HG02885 (cell line): ENCODE measurements around the gene PGBD5.

Source experiments
- ATAC-seq: cut with Tn5 transposase; IDR thresholded peaks from one replicate; pipeline ENCODE4 v1.9.1; 2021; ENCODE audit warnings: mild to moderate bottlenecking; ENCODE audit not compliant: unreplicated experiment, poor library complexity

Gene PGBD5

DNA sequence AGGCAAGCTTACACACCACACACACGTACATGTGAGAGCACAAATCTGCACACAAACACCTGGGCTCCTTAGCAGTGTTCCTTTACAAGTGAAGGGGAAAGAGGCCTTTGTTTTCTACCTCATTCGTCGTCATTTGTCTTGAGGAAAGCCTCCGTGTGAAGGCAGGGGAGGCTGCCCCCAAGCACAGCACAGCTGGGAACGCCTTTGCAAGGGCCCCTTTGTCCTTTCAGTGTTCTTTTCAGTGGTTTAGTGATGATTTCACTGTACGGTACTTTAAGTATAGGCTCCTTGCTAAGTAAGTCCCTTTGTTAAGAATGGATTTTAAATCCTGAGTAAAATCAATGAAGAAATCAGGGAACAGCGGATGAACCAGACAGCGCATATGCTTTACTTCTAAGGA, 94.1 kb downstream of the PGBD5 start:
- no peak for ATAC-seq

DNA sequence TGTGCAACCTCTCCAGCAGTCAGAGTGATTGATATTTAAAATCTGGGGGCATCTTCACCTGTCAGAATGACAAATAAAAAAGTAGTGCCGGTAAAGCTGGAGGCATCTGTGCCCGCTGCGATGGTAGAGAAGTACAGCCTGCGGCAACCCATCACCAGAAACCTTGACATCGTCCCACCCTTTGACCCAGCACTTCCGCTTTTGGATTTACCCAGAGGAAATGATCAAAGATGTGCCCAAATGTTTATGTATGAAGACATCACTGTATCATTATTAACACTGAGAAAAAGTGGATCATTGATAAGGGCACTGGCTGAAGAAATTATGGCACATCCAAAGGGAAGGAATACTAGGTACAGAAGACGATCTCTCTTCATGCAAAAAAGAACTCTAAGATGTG, 96.0 kb downstream of the PGBD5 start:
- ATAC-seq: no peak

DNA sequence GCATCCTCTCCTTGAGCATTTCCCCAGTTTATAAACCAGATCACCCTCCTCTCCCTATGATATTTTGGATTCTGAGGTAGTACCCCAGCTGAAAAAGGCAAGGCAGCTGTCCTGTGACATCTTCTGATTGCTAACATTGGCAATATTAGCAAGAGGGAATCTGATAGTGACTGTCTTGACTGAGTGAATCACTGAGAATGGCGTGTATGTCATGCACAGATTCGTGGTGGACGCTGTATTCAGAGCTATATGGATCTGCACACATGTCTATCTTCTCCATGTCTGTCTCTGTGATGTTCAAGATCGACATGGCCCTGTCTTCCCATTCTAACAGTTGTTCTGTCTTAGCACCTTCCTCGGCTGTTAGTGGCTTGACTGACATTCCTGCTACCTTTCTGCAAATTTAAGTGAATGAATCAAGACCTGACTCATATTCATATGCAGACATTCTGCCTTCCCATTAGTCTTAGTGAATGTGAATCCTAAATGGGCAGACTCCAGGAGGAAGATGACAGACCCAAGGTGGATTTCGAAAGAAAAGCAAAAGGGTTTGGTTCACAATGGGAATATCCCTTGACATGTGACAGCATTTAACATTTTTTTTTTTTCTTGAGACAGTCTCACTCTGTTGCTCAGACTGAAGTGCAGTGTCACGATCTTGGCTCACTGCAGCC, 97.7 kb downstream of the PGBD5 start:
- ATAC-seq: no peak

DNA sequence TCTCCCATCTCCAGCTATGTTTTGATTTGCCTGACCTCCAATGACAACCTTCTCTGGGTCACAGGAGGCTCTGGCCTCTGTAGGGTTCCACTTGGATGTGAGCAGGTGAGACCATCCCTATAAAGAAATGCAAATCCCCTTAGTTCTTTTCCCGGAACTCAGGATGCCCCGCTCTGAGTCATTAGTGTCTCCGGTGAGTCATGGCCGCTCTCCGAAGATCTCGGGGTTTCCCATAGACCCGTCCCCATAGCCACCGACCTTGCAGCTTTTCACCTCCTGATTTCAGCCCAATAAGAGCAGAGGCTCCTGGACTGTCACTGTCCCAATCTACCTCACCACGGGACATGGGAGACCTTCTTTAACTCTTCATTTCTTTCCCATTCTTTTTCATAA, 98.2 kb downstream of the PGBD5 start:
- ATAC-seq: no peak

DNA sequence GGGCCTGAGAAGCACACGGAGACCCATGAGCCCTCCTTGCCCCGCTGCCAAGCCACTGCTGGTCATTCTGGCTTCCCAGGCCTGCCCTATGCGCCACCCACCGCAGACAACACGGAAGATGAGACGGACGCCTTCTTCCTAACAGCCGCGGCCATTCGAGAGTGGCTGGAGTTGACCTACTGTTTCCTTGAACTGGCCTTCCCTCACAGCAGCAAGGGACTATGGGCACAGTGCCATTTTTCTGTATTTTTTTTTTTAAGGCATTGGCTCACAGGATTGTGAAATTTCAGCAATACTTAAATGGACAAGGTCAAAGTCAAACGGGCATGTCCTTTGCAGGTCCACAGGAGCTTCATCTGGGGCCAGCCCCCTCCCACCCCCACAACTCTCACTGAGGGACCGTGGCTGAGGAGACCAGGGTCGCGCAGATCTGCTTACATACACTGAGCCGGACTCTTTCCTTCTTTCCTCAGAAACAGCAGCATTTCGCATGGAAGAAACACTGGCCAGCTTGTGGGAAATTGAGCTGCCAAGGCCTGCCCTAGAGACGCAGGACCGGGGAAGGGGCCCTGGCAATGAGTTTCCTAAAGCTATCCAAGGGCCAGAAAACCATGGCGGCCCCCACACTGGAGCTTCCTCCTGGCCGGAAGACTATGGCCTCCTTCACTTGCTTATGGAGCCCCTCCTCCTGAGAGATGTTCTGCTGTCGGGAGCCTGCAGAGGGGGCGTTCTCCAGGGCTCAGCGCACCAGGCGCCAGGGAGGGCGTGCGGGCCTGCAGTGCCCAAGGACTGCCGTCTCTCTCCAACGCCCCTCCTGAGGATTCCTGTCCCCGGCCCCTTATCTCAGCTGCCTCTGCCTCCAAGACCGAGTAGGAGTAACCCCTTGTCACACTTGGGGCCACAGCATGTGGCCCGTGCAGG, 98.9 kb downstream of the PGBD5 start:
- ATAC-seq: no peak

DNA sequence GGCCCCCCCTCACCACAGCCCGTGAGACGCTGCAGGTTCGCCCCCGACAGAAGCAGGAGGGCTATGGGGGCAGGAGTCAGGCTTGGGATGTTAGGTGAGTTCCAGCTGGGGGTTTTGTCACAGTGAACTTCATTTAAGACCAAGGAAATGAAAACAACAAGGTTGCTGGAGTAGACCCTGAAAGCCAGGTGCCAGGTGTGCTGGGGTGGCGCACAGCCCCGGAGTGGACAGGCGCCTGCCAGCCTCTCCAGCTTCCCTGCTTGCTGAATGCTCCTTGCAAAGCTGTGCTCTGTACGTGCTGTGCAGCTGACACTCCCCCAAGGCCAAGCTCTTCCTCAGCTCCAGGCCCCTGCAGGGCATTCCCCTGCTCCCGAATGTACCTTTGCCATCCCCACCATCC, 102.4 kb downstream of the PGBD5 start:
- ATAC-seq: no peak

DNA sequence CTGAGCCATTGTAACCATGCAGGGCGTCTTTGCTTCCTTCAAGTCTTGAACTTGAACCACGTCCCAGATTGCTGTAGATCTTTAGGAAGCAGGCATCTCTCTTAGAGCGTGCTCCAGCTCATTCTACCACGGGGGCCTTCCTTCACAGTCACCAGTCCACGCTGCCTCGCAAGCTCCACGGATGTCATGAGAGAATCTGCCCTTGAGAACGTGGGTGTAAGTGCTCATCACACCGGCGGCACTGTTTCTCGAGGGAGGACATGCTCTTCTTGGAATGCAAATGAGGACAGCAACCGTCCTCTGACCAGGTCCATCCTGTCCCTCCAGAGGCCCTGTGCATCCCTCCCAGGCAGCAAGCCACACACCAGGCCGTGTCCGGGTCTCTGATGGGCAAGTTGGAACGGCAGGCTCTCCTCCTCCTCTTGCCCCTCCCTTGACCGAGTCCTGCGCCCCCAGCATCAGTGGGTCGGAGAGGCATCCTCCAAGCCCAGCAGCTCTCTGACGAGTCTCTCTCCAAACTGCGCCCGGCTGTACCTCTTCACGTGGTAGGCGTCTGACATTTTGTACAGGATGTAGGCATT, 103.1 kb downstream of the PGBD5 start:
- ATAC-seq: no peak

DNA sequence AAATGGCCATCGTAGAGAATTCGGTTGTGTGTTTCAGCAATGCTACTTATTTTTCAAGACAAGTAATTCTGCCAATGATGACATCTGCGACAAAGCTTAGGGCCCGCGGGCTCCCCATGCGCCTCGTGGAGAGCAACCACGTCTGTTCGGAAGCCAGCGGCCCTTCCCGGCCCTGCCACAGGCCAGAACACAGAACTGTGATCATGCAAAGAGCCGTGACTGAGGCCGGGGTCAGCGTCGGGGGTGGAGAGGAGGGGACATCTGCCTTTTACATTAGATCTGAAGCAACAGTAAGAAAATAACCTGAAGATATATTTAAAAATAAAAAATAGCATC, 103.7 kb downstream of the PGBD5 start:
- no peak for ATAC-seq

DNA sequence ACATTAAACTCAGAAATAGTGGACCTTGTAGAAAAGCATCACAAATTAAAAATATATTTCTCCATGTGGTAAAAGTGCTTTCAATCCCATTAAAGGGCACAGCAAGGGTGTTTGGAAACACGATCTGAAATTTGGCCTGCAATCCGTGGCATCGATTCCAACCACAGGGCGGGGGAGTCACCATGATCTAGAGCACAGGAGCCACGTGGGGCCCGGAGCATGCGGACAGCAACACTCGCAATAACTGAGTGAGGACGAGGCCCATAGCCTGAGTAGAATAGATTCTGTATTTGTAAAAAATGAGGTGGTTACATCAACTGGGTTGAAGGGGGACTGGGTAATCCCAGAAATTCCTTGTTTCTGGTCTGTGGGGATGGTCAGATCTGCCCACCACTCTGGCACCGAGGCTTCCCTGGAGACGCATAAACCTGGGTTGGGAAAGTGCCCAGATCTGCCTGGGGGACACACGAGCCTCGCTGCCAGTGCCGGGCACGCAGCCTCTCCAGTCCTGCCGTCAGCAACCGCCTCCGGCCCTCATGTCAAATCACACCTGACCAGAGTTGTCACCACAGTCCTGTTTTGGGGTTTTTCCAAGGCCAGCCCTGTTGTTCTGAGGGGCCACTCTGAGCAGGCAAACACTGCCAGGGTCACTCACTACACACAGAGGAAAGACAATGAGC, 104.3 kb downstream of the PGBD5 start:
- ATAC-seq: no peak

DNA sequence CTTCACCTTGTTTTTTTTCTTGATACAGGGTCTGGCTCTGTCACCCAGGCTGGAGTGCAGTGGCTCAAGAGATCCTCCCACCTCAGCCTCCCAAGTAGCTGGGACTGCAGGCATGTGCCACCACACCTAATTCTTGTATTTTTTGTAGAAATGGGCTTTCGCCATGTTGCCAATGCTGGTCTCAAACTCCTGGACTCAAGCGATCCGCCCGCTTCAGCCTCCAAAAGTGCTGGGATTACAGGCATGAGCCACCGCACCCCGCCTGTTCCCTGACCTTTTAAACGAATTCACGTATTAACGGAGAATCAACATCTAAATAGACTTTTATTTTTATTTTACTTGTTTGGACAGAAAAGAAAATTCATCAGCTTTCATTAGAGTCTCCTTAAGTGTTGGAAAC, 104.8 kb downstream of the PGBD5 start:
- ATAC-seq: no peak

DNA sequence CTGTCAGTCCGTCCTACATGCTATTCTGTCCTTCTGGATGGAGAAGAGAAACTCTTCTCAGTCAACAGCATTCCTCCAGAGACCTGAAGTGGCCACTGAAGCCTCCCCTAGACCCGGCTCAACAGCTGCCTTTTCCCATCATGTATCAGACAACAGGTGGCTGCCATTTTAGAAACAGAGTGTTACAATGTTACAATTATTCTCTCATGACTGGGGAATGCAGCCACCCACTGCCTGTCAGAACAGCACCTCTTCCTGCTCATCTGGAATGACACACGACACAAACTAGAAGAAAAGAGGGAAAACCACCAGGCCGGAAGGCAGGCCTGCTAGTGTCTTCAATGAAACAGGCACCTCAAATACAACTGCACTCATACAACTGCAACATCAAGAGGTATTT, 105.3 kb downstream of the PGBD5 start:
- no peak for ATAC-seq

DNA sequence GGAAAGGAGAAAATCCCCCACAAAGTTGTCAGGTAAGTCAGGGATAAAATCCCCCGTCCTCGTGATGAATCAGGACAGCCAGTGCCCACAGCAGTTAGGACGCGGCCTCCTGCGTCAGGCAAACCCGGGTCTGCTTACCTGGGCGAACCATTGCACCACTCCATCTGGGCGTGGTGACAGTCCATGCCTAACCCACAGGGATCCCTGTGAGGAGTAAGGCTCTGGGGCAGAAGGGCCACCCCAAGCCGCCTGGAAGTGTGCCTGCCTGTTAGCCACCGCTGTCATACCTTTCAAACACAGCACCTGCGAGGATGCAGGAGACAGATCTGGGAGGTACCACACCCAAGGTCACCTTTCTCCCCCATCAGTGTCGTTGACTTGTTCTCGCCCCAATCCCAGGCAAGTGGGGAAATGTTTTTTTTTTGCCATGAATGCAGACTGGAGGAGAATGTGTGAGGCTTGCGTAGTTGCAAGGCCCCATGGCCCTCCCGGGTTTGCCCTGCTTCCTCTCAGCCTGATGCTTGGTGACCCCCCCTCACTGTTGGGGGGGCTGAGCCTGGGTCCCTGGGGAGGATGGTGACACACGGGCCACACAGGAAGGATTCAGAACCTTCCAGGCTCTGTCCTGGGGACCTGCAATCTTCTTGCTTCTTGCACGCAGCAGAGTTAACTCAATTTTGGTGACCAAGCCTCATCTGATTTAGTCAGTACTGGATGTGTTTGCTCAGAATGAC, 107.0 kb downstream of the PGBD5 start:
- no peak for ATAC-seq

DNA sequence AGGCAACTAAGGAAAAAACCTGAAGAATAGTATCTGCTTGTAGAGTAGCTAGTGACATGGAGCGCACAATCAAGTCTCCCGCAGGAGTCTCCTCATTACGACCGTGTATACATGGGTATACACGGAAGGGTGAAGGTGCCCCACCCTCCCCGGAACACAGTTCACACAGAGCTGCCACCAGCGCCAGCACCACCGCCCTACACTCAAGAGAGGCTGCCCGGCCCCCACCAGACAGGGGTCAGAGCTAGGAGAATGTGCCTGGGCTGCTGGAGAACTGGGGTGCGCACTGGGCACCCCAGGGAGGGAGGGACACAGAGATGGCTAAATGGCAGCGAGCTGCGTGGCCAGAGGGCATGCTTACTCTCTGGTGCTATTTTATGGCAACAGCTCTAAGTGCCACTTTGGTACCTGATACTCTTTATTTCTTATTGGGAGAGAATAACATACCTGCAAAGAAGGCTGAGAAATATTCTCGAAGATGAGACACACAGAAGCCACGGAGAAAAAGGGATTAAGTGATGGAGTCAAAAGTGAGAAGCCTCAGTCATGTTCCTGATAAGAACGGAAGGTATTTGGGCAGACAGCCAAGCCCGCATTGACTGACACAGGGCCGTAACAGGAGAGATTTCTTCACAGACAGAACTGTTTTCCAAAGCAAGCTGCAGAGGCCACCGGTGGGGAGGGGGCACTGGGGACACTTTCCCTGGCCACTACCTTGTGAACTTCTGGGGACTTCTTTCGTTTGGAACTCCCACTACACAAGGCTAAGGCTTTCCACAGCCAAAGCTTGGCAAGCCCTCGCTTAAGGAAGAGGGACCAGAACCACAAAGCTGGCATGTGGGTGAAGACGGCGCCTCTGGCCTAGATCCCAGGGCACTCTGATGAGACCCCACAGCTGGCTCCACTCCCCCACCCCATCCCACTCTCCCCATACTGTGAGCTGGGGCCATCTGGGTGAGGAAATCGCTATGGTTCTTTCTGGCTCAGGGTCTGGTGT, 108.0 kb downstream of the PGBD5 start:
- ATAC-seq: no peak

DNA sequence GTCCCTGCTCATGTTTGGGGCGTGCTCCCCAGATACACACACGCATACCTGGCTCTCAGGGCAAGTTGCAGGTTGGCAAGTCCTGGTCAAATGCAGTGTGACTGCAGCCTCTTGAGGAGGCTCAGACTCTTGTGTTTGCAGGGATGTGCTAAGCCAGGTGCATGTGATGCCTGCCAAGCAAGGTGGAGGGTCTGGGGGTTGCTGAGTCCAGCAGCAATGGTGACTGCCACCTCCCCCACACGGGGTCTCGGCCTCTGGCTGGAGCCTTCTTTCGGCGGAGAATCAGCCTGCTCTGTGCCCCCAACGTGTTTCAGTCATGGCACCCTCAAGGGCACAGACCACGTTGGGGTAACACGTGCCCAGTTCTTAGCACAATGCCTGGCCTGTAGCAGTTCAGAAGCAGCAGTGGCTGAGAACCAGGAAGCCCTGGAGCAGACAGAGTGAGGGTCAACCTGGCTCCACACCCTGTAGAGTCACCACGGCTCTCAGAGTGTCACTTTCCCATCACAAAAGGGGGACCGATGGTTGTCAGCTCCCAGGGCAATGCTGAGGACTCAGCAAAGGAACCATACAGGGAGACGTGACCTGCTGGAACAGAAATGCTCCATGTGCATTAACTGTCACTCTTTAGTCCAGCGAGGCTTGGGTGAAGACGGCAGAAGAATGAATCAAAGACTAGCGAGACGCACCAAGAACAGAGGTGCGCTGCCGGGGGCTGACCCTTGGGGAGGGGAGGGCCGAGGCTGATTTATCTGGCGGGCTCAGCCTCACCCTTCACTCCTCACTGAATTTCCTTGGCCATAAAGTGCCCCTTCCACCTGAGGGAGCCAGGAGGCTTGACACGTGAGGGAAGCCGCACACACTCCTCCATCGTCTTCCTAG, 109.0 kb downstream of the PGBD5 start:
- no peak for ATAC-seq

DNA sequence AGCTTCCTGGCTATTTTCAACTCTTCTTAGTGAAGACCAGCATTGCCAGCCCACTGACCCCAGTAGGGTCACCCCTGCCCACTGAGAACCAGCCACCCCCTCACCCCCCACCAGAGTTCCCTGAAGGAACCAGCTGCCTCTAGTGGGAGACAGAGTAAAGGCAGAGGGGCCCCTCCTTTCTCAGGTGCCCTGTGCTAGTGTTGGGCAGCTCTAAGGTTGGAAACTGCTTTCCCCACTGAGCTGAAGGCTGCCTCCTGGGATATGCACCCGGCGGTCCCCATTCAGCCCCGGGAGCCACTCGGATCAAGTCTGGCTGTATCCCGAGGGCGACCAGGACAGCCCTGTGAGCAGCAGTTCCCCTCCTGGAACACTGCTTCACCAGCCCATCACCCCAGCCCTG, 111.0 kb downstream of the PGBD5 start:
- ATAC-seq: no peak

DNA sequence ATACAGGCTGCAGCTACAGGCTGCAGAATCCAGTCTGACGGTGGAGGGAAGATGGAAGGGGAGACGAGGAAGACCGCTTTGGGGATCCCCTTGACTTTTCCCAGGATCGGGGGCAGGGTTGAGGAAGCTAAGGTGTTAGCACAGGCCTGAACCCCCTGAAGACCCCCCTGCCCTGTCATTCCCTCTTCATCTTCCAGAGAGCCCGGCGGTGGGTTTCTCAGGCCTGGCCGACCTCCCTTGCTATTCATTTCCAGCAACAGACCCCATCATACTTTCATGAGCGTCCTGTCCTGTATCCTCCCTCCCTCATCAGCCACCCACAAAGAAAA, 112.0 kb downstream of the PGBD5 start:
- no peak for ATAC-seq

DNA sequence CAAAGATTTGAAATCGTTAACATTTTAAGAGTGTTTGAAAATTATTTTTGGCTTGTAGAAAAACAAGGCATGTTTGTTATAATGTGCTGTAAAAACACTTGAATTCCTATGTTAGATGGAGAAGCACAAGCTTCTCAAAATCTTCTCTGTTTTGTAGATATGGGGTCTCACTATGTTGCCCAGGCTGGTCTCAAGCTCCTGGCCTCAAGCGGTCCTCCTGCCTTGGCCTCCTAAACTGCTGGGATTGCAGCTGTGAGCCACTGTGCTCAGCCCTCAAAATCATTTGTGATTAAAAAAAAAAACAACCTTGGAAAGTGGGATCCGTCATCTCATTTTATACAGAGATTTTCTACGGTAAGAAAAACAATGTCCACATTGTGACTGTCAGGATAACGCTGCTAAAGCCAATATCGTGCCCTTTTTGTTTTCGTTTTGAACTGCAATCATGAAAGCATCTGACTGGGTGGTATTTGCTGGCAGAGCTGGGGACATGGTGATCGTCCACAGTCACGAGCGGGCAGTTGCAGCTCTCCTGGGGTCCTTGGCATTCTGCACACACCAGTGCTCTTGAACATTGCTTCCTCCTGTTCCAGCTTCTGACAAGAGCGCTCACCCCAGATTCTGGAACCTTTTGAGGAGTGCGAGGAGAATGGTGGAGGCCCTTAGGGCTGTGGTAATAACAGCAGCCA, 112.5 kb downstream of the PGBD5 start:
- no peak for ATAC-seq

DNA sequence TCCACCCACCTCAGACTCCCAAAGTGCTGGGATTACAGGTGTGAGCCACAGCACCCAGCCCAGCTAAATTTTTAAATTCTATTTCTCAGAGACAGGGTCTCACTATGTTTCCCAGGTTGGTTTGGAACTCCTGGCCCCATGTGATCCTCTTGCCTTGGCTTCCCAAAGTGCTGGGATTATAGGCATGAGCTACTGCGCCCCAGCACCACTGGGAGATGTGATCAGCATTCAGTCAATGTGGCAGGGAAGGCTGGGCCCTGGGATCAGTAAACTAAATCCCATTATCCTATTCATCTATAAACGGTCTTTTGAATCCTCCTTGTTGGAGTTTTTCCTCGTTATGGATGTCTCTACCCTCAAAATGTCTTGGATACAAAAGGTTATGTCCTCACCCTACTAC, 113.5 kb downstream of the PGBD5 start:
- no peak for ATAC-seq
